NCI-H1417 treated with DMSO at 0.1 percent for 48 hours (cell line): ENCODE data around the gene PALM.
"Not testable (repeated sequence)": the region's sequence is repeated elsewhere in the genome, so short reads cannot be mapped to it uniquely, and the experiment has no call there.

Experiments used
- DNase-seq: peaks from one replicate; lab custom pipeline; 2025; lab: John Stamatoyannopoulos, UW

PALM gene

GRCh38 chr19:708154-709143, at the start of gene PALM:
PALM (plus strand) TSS chr19:708935; CDS start chr19:709147, 212 bp downstream.
- DNase-seq = no peak

GRCh38 chr19:660793-661426, 47.8 kb upstream of the PALM start:
- DNase-seq = no peak

GRCh38 chr19:661427-662196, 47.1 kb upstream of the PALM start:
- DNase-seq = no peak

- DNase-seq = no peak
Observed at GRCh38 chr19:662207-662961, 46.4 kb upstream of the PALM start.

GRCh38 chr19:662962-663681, 45.6 kb upstream of the PALM start, which contains the start of gene RNF126:
RNF126 (minus strand) TSS chr19:663214; CDS start chr19:663121, 93 bp downstream.
- DNase-seq = peak; percentile 84

GRCh38 chr19:663682-664117, 45.0 kb upstream of the PALM start:
- no peak for DNase-seq

GRCh38 chr19:664913-665443, 43.8 kb upstream of the PALM start:
- DNase-seq = peak; percentile 62

- not testable (repeated sequence) for DNase-seq
Observed at GRCh38 chr19:666985-667573, 41.7 kb upstream of the PALM start.

- not testable (repeated sequence) for DNase-seq
Observed at GRCh38 chr19:668675-669434, 39.9 kb upstream of the PALM start.

GRCh38 chr19:670609-671075, 38.1 kb upstream of the PALM start:
- no peak for DNase-seq

GRCh38 chr19:674282-675151, 34.2 kb upstream of the PALM start:
- no peak for DNase-seq

- DNase-seq = no peak
Observed at GRCh38 chr19:676007-676338, 32.8 kb upstream of the PALM start.

GRCh38 chr19:676339-677105, 32.2 kb upstream of the PALM start, which contains the start of gene FSTL3:
FSTL3 (plus strand) TSS chr19:676392; CDS start chr19:676424, 32 bp downstream.
- no peak for DNase-seq

GRCh38 chr19:677201-677600, 31.5 kb upstream of the PALM start:
- DNase-seq = no peak

- no peak for DNase-seq
Observed at GRCh38 chr19:677601-678436, 30.9 kb upstream of the PALM start.

GRCh38 chr19:678791-679388, 29.8 kb upstream of the PALM start:
- DNase-seq = no peak
